GM23248 (cell line): ENCODE data around the gene AKT3.

Experiments
- EZH2 ChIP-seq: fragments of 200-600 bp; sonication (generic); IDR thresholded peaks from 2 replicates; pipeline ENCODE4 v1.6.1; 2018; ENCODE audit warnings: antibody characterized with exemption, mild to moderate bottlenecking; ENCODE audit not compliant: insufficient read depth, poor library complexity, severe bottlenecking
- EZH2phosphoT487 ChIP-seq: fragments of 200-600 bp; sonication (generic); IDR thresholded peaks from 2 replicates; pipeline ENCODE4 v1.6.1; 2018; ENCODE audit warnings: antibody characterized with exemption, moderate library complexity, mild to moderate bottlenecking, low read depth; ENCODE audit not compliant: insufficient read depth

GRCh38 chr1:243585982-243586381 lies 264.1 kb downstream of the AKT3 start:
- TF ChIP-seq EZH2 (no peak), EZH2phosphoT487 (no peak)
